Adrenal gland (tissue), 5 donors: ENCODE measurements around the gene PCBD2.

Source experiments
- CTCF ChIP-seq, 6 experiments: fragments of 450-650 bp in 4 of 6; fragments of 200-600 bp in 2 of 6; sonication (generic) in 1 of 6; IDR thresholded peaks; 1 replicate in 5 of 6; 2 replicates in 1 of 6; pipeline versions ENCODE4 v1.5.1 to v1.8.0; 2016 to 2021; ENCODE audit warnings: antibody characterized with exemption in 6 of 6, mild to moderate bottlenecking in 2 of 6, moderate library complexity in 1 of 6
- POLR2A ChIP-seq, 2 donors: fragments of 450-650 bp; IDR thresholded peaks; one replicate each; pipeline ENCODE4 v1.6.1; 2017; ENCODE audit warnings: antibody characterized with exemption in 2 of 2, mild to moderate bottlenecking in 2 of 2, moderate library complexity in 1 of 2
- donor health status: DM: no; HTN: no; CAD: no.

GRCh38 chr5:134935711-134936602, 31.0 kb downstream of the PCBD2 start:
- TF ChIP-seq CTCF (IDR thresholded peaks at IDR 0.05), result no peak
- TF ChIP-seq POLR2A (IDR thresholded peaks at IDR 0.05), result no peak
